Measurements from ENCODE around the gene KLHL14.
"Not testable (repeated sequence)": the region's sequence is repeated elsewhere in the genome, so short reads cannot be mapped to it uniquely, and the experiment has no call there.

Gene KLHL14, protein sequence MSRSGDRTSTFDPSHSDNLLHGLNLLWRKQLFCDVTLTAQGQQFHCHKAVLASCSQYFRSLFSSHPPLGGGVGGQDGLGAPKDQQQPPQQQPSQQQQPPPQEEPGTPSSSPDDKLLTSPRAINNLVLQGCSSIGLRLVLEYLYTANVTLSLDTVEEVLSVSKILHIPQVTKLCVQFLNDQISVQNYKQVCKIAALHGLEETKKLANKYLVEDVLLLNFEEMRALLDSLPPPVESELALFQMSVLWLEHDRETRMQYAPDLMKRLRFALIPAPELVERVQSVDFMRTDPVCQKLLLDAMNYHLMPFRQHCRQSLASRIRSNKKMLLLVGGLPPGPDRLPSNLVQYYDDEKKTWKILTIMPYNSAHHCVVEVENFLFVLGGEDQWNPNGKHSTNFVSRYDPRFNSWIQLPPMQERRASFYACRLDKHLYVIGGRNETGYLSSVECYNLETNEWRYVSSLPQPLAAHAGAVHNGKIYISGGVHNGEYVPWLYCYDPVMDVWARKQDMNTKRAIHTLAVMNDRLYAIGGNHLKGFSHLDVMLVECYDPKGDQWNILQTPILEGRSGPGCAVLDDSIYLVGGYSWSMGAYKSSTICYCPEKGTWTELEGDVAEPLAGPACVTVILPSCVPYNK

DNA sequence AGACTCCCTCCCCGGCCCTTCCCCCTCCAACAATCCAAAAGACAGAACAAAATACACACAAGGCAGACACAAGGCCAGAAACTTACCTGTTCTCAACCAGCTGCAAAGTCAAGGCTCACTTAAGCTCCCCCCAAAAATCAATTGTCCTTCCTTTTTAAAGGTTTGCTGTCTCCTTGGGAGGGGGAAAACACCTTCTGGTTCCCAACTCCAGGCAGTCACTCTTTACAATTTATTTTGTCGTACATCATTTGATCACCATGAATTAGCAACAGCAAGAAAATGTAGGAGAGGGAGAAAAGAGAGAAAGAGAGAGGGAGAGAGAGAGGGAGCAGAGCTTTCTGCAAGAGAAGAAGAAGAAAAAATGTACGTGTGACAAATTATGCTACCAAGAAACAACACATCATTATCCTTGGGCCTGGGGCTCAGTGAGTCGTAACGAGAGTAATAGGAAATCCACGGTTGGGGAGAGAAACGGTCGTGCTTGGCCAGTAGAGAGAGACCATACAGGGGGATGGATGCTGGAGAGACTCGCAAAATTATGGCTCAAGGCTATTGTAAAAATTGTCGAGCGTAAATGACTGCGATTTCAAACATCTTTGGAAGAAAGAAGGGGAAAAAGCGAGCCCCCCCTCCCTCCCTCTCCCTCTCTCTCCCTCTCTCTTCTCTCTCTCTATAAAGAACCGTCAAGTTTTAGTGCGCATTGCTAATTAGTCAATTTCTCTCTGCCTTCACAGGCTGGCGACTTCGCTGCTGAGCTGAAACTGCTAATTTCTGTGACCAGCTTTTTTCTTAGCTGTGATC, at the start of gene KLHL14:
TSS of gene KLHL14 (minus strand) at position 443 of the 801 bp plus-strand sequence. CDS start 2,432 bp downstream, outside the sequence.
- no peak within 1 kb of the TSS for H3K27ac ChIP-seq
- no peak for DNase-seq (ENCODE audit: low read depth, low spot score)

DNA sequence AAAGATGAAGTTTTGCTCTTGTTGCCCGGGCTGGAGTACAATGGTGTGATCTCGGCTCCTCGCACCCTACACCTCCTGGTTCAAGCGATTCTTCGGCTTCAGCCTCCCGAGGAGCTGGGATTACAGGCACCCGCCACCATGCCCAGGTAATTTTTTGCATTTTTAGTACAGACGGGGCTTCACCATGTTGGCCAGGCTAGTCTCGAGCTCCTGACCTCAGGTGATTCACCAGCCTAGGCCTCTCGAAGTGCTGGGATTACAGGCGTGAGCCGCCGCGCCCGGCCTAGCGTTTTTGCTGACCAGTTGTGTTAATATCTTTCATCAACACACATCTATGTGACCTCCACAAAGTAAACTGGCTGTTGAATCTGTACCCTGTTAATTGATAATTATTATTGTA, 49.4 kb upstream of the KLHL14 start:
- DNase-seq (ENCODE audit: low read depth, low spot score) = no peak
- H3K27ac ChIP-seq = no peak overlapping the region

DNA sequence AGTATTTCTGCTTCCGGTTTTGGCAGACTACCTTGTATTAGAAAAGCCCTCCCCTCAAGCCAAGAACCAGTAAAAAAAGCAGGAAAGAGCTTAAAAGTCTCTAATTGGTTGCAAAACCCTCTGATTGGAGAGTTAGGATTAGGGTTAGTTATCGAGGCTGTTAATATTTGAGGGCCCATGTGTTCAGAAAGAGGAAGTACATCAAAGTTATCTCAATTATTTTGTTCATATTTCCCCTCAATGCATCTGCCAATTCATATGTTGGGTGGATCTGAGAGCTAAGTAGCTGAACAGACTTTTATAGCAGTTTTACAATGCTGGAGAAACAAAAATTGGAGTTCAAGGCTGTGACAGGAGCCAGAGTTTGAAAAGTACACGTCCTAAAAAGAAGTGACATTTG, 43.1 kb upstream of the KLHL14 start:
- DNase-seq (ENCODE audit: low read depth, low spot score) = no peak
- no peak overlapping the region for H3K27ac ChIP-seq

DNA sequence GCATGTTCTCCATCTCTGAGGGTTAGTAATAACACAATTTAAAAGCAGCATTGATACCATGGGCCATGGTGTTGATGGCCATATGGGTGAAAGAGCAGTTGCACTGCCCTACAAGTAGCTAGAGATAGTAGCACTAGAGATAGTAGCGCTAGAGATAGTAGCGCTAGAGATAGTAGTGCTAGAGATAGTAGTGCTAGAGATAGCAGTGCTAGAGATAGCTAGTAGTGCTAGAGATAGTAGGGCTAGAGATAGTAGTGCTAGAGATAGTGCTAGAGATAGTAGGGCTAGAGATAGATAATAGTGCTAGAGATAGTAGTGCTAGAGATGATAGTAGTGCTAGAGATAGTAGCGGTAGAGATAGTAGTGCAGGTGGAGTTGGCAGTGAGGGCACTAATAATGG, 39.5 kb upstream of the KLHL14 start:
- no peak overlapping the region for H3K27ac ChIP-seq
- DNase-seq (ENCODE audit: low read depth, low spot score) = no peak

DNA sequence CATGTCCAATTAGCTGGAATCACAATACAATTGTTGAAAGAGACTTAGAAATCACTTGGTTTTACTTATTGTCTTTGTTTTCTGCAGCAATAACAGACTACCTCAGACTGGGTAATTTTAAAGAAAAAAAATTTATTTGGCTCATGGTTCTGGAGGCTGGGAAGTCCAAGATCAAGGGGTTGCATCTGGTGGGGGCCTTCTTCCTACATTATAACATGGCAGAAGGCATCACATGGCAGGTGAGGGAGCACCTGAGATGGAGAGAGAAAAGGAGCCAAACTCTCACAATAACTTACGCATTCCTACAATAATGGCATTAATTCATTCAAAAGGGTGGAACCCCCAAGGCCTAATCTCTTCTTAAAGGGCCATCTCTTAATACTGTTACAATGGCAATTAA, 37.5 kb upstream of the KLHL14 start:
- no peak overlapping the region for H3K27ac ChIP-seq
- DNase-seq (ENCODE audit: low read depth, low spot score) = no peak

DNA sequence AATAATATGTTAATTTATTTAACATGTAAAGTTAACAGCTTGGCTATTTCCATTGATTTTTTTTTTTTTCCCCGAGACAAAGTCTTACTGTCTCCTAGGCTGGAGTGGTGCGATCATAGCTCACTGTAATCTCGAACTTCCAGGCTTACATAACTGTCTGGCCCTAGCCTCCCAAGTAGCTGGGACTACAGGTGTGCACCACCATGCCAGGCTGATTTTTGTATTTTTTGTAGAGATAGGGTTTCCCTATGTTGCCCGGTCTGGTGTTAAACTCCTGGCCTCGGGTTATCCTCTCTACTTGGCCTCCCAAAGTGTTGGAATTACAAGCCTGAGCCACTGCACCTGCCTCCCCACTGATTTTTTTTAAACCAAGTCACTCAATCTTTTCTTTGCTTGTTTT, 32.5 kb upstream of the KLHL14 start:
- no peak for DNase-seq (ENCODE audit: low read depth, low spot score)
- H3K27ac ChIP-seq = no peak overlapping the region

DNA sequence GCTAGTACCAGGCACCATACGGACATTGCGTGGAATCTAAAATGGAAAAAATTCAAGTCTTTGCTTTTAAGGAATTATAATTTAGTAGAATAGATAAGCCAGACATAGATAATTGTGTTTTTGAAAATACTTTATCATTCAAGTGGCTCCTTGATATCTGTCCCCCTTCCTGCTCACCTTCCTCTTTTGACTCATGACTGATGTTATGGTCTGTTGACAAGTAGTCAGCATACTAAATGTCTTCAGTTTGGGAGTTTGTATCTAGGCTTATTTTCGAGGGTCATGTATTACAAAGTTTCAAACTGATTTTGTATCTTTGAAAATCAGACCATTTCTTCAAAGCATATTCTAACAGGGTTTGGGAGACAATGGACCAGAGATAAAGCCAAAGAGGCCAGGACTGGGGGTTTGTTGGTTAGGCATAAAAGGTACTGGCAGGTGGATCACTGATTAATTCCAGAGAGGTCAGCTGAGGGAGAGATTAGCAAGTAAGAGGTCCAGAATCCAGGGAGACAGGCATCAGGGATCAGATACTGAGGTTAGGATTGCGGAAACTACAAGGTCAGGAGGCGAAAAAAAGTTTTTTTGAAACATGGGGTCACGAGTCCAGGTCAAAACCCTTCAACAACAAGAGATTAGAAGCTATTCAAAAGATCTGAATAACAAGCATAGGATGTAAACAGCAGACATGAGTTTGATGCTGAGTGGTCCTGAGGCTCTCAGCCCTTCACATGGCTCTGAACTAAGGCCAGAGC, 31.5 kb upstream of the KLHL14 start:
- DNase-seq (ENCODE audit: low read depth, low spot score) = no peak
- H3K27ac ChIP-seq = no peak overlapping the region

DNA sequence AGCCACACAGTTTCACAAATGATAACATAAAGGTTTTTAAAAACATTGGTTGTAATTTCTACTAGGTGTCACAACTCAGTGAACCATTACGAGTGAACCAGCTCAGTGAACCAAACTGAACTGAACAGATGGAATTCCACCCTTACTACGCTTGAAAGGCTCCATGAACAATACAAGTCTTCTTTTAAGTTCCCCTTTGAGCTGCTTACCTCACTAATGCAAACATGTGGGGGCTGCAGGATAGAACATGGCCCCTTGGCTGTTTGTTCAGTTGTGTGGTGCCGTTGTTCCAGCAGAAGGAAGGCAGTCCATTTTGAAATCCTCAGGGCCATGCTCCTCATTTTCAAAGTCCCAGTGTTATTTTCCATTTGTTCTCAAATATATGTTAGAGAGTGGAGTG, 30.7 kb upstream of the KLHL14 start:
- DNase-seq (ENCODE audit: low read depth, low spot score) = no peak

DNA sequence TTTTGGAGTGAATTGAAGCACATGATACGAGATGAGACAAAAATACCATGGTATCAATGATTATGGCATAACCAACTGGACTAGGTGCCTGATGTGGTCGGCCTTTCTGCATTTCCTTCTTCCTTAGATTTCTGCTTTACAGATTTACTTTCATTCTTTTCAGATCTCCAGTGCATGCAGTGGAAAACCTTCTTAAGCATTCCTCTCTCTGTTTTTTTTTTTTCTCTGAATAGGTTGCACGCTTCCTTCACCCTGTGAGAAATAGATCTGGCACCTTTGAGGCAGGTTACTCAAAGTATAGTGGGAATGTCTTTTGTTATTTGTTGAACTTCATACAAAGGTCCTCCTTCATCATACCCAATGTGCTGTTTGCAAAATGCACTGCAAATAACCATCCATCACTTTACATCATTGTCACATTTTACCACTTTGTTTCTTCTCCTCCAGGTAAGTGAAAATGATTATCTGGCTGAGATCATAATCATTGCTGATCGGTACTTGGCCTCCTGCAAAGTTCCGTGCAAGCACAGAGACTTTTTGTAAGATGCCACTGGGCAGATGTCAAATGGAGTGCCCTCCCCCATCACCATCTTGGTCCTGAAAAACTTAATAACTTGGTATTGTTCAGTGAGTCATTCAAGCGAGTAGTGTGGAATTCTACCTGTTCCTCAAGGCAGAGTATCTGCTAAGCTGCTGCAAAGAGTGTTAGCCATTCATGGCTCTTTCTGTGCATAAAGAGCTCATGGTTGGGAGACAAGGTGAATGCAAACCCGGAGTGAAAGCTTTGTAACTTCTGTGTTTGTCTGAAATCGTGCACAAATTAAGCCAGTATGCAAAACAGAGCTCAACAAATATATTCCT, 30.0 kb upstream of the KLHL14 start:
- H3K27ac ChIP-seq = no peak overlapping the region
- DNase-seq (ENCODE audit: low read depth, low spot score) = no peak

More for the DNA sequence above, 30.7 kb upstream of the KLHL14 start:
- H3K27ac ChIP-seq = no peak overlapping the region

DNA sequence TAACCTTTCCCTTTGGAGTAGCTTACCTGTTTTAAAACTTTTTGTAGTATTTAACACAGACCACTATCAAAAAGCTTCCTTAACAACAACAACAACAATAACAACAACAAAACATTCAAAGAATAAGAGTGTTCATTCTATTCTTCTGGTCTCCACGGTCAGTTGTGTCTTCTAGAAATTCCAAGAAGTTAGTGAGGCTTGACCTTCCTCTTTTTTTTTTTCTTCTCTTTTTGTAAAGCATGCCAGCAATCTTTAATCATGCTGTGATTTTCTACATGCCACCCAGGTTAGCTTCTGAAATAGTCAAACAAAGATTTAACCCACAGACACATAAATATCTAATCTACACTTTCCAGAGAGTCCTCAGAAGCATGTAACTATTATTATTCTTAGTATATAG, 28.4 kb upstream of the KLHL14 start:
- H3K27ac ChIP-seq = no peak overlapping the region

DNA sequence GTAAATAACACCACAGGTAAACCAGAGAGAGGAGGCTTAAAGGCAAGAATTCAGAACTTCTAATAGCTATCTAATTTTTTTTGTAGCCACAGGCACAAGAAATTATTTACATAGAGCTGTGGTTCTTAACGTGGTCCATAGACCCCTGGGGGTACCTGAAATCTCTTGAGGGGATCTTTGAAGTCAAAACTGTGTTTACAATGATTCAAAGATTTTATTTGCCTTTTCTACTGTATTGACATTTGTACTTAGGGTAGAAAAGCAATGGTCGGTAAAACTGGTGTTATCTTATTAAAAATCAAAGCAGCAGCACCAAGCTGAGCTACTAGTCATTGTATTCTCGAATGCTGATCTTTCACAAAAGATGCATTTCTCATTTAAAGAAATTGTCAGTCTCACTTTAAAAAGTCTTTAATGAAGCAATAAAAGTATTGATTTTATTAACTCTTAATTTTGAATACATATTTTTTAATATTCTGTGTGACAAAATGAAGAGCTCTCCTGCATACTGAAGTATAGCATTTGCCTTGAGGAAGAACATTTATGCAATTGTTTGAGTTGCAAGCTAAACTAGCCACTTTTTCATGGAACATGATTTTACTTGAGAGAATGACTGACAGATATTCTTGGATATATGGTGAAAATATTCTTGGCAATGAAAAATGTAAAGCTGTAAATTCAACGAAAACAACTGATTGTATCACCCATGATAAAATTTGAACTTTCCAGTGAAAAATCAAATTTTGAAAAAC, 25.6 kb upstream of the KLHL14 start:
- no peak for DNase-seq (ENCODE audit: low read depth, low spot score)
- no peak overlapping the region for H3K27ac ChIP-seq

More for the DNA sequence above, 28.4 kb upstream of the KLHL14 start:
- no peak for DNase-seq (ENCODE audit: low read depth, low spot score)

DNA sequence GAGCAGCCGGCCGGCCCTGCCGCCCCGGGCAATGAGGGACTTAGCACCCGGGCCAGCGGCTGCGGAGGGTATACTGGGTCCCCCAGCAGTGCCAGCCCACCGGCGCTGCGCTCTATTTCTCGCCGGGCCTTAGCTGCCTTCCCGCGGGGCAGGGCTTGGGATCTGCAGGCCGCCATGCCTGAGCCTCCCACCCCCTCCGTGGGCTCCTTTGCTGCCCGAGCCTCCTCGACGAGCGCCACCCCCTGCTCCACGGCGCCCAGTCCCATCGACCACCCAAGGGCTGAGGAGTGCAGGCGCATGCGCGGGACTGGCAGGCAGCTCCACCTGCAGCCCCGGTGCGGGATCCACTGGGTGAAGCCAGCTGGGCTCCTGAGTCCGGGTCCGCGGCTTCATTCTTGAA, 21.8 kb upstream of the KLHL14 start:
- not testable (repeated sequence) for DNase-seq (ENCODE audit: low read depth, low spot score); H3K27ac ChIP-seq

DNA sequence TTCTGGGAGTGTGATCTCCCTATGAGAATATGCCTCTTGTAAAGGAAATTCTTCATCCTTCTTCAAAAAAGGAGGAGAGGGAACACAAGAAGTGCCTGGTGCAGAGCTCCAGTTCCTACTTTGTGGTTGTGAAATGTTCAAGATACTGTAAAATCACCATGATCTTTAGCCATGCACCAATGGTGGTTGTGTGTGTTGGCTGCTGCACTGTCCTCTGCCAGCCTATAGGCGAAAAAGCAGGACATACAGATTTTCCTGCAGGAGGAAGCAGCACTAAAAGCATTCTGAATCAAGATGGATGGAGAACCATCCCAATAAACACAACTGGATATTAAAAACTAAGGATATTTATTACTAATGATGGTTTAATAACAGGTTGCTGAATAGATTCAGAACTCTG, 6.2 kb upstream of the KLHL14 start:
- no peak overlapping the region for H3K27ac ChIP-seq

DNA sequence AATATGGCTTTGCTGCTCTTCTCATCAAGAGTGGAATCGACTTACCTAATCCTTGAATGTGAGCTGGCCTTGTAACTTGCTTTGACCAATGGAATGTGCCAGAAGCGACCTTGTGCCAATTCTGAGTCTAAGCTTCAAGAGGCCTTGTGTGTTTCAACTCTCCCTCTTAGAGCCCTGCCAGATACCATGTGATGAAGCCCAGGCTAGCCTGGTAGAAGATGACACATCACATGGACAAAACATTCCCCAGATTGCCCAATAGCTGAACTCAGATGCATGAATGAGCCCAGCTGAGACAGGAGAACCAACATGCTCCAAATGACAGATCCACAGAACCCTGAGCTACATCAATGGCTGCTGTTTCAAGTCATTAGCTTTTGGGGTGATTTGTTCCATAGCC, 4.2 kb upstream of the KLHL14 start:
- DNase-seq (ENCODE audit: low read depth, low spot score) = no peak
- no peak overlapping the region for H3K27ac ChIP-seq

More for the DNA sequence above, 6.2 kb upstream of the KLHL14 start:
- no peak for DNase-seq (ENCODE audit: low read depth, low spot score)

DNA sequence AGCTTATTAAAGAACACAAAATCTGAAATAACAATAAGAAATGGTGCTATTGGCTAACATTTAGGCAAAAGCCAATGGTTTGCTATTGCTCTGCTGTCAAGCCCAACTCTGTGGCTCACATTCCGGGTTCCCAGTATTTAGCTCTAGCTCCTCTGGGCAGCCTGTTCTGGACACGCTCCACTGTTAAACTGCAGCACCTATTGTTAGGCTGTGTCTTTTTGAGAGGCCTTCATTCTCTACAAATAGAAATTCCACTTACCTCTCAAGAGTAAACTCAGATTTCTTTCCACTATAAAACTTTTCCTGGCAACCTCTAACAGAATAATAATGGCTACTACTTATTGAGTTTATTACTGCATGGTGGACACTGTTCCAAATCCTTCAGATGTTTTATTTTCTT, 3.7 kb upstream of the KLHL14 start:
- DNase-seq (ENCODE audit: low read depth, low spot score) = no peak
- no peak overlapping the region for H3K27ac ChIP-seq

DNA sequence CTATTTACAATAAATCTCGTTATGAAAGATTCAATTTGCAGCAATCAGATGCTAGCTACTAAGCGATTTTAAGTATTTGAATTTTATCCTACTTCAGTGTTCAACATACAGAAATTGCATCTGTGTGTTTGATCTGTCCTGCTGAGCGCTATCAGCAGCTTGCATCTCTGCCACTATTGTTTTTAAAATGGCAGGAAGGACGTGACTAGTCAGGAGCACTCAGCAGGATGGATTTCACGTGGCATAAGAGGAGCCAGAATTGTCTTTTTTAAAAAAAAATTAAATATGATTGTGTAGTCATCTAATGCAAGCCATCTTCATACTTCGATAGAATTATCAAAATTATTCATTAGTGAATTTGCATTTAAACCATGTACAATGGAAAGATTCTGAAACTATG, 2.8 kb upstream of the KLHL14 start:
- no peak for DNase-seq (ENCODE audit: low read depth, low spot score)
- no peak overlapping the region for H3K27ac ChIP-seq

DNA sequence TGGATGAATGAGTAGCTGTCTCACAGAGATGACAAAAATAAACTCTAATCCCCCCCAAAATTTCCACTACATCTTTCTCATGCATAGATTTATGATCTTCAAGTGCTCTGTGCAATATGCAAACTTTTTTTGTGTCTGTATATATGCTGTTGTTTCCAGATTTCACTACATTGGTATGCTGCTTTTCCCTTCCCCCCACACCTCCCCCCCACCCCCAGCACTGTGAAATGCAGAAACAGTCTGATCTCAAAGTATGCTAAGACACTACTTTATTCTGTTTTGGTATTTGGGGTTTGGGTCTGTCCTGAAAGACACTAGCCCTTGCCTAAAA, 524 bp upstream of the KLHL14 start:
- no peak overlapping the region for H3K27ac ChIP-seq

DNA sequence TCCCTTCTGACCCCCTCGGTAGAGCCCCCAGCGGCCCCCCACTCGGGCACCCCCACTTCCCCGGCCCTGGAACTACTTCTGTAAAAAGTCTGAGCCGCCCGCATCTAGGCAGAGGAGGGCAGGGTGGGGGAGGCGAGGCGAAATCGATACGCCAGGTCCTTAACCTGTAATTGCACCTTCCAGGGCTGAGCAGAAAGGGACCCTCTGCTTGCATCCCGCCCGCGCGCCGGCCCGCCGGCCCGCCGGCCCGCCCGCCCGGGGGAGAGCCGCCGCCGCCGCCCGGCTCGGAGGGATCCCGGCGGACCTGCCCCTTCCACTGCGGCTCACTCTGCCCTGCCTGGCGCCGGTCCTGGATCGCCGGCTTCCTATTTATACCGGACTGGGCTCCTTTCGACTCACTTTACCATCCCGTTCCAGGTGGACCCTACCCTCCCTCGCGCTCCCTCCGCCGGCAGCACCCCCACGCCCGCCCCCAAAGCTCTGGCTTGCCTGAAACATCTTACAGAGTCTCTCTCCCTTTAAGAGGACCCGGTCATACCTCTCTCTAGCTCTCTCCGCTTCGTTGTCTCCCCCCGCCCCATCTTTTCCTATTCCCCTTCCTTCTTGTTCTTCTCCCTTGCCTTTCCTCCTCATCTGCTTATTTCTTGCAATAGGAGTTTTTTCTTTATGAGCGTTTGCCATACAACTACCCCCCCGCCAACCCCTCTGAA, 797 bp downstream of the KLHL14 start:
- no peak overlapping the region for H3K27ac ChIP-seq
- no peak for DNase-seq (ENCODE audit: low read depth, low spot score)

More for the DNA sequence above, 524 bp upstream of the KLHL14 start:
- no peak for DNase-seq (ENCODE audit: low read depth, low spot score)
